Fibroblast of pulmonary artery (primary cell): ENCODE results near the gene CLDND2.

Source experiments
- DNase-seq: peaks from one replicate; pipeline ENCODE4 v3.0.0-alpha.2; 2010; ENCODE audit warnings: low read depth
- H3K4me3 ChIP-seq: replicated peaks from 2 replicates; pipeline ENCODE4 v1.5.1; 2011; ENCODE audit warnings: low read depth, mild to moderate bottlenecking, control low read depth, low read length, moderate library complexity
- TF ChIP-seq, protein P1 (sequence below): IDR thresholded peaks from 2 replicates; pipeline ENCODE4 v1.5.1; 2011; ENCODE audit warnings: mild to moderate bottlenecking, control low read depth, low read length, inconsistent platforms; ENCODE audit errors: missing control alignments

Gene CLDND2

DNA sequence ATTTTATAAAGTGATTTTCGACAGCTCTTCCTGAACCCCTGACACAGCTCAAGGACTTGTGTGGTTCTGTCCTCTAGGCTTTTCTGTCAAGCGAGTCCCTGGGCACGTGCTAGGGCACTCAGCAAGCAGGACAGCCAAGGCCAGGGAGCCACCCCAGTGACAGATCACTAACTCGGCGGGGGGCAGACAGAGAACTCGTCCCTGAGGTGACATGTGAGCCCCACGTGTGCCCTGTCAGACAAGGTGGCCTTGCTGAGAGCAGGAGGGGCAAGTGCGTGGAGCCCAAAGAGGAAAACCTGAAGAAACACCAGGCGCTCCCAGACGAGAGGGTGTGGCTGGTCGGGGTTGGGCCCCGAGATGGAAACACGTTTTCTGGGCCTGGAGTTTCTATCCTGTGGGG lies 7.6 kb downstream of the CLDND2 start:
- TF ChIP-seq, protein P1, sequence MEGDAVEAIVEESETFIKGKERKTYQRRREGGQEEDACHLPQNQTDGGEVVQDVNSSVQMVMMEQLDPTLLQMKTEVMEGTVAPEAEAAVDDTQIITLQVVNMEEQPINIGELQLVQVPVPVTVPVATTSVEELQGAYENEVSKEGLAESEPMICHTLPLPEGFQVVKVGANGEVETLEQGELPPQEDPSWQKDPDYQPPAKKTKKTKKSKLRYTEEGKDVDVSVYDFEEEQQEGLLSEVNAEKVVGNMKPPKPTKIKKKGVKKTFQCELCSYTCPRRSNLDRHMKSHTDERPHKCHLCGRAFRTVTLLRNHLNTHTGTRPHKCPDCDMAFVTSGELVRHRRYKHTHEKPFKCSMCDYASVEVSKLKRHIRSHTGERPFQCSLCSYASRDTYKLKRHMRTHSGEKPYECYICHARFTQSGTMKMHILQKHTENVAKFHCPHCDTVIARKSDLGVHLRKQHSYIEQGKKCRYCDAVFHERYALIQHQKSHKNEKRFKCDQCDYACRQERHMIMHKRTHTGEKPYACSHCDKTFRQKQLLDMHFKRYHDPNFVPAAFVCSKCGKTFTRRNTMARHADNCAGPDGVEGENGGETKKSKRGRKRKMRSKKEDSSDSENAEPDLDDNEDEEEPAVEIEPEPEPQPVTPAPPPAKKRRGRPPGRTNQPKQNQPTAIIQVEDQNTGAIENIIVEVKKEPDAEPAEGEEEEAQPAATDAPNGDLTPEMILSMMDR, result no peak
- no peak overlapping the region for H3K4me3 ChIP-seq
- DNase-seq, result no peak

DNA sequence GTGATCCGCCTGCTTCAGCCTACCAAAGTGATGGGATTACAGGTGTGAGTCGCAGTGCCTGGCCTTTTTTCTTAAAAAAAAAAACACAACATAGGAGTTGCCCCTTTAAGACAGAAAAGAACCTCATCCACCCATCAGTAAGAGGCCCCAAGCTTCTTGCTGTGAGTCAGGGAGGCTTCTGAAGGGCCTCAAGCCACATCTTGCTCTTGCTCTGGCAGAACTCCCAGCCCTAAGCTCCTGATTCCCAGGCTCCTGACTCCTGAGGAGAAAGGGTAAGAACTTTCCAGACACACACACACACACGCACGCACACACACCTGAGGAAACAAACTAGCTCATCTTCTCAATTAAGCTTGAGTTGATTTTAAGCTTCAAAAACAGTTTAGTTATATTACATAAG lies 9.5 kb downstream of the CLDND2 start:
- TF ChIP-seq, protein P1, result no peak
- H3K4me3 ChIP-seq, result no peak overlapping the region
- DNase-seq, result peak; percentile 86

DNA sequence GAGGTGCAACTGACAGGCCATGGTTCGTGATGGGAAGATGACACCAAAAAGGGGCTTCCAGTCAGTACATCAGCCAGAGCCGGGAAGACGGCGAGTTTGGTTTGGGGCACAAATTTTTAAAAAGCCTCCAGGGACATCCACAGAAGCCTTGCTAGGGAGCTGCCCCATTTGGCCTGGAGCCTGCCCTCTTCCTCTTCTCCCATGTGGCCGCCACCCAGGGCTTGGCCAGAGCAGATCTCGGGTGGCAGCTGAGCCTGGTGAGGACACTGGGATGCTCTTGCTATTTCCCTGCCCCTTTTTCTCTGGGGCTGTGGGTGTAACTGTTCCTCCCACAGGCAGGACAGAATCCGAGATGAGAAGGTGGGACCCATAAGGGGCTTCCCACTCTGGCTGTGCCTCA lies 10.9 kb downstream of the CLDND2 start:
- DNase-seq, result no peak
- H3K4me3 ChIP-seq, result no peak overlapping the region
- TF ChIP-seq, protein P1, result no peak

DNA sequence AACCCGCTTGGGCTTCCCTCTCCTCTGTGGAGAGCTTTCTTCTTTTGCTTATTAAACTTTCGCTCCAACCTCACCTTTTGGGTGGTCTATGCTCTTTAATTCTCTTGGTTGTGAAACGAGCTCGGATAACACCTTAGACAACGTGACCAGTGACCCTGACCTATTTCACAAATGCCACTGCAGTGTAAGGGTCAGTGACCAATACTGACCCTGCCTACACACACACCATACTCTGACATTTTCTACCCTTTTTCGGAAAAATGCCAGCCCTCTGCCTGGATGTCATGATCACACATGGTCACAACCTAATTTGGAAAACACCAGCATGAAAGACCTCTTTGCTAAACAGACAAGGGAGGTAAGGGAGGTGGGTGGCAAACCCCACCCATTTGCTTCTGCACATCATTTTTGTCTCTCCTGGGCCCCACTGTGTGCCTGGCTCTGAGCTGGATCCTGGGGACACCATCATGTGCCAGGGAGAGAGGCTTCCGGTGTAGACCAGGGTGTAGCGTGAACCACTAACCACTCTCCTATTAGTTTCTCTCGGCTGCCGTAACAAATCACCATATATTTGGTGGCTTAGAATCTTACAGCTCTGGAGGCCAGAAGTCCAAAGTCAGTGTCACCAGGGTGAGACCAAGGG lies 12.5 kb downstream of the CLDND2 start:
- TF ChIP-seq, protein P1, result no peak
- DNase-seq, result no peak
- no peak overlapping the region for H3K4me3 ChIP-seq

DNA sequence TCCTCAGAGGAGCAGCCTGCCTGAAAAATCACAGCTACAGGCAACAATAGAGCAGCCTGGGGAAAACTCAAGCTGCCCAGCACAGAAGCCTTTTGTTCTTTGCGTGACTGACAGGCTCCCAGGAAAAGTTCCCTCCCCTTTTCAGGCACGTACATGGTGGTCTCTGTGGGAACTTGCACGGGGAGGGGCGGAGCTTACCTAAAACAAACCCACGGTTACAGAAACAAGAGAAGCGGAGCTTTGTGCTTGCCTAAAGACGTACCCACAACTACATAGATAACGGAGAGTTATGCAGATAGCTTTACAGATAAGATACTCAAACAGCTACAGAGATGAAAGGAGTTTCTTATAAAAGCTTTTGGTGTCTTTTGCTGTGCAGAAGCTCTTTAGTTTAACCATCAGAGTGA lies 14.1 kb downstream of the CLDND2 start:
- no peak overlapping the region for H3K4me3 ChIP-seq
- peak; percentile 60 for DNase-seq
- TF ChIP-seq, protein P1, result no peak

DNA sequence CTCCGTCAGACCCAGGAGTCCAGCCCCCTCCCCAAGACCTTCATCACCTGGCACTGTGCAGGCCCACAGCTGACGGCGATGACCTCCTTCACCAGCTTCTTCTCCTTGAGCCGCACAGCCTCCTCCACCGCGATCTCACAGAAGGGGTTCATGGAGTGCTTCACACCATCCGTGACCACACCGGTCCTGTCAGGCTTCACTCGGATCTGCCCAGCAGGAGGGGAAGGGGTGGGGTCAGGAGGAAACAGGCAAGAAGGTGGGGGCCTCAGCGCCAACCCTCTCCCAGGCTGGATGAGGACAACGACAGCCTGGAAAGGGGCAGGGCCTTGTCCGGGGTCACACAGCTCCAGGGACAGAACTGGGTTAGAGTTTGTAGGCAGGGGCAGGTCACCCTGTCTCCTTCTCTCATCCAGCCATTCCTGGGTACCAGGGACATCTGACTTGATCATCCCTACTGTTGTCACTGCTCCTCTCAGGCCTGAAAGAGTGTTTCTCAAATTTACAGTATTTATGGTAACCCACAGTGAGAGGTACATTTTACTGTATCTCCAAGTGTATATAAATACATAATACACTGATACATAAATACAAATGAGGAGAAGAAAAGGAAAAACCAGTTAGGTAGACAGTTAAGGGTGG lies 14.6 kb downstream of the CLDND2 start:
- no peak for DNase-seq
- H3K4me3 ChIP-seq, result no peak overlapping the region
- TF ChIP-seq, protein P1, result no peak
